Hematopoietic multipotent progenitor cell treated with erythropoietin and hydrocortisone succinate and interleukin-3 and kit ligand, for 4 days (in vitro differentiated cells): ENCODE data around the gene SLC16A8.

Experiments used
- DNase-seq: peaks from one replicate; pipeline ENCODE4 v3.0.0-alpha.2; 2015

Gene SLC16A8

GRCh38 chr22:38111925-38112355 lies 28.0 kb upstream of the SLC16A8 start:
- no peak for DNase-seq

- peak; percentile 27 for DNase-seq
These were observed 27.2 kb upstream of the SLC16A8 start for GRCh38 chr22:38110863-38111852.

- no peak for DNase-seq
These were observed 26.3 kb upstream of the SLC16A8 start, which contains the start of gene BAIAP2L2 for GRCh38 chr22:38110008-38110862. Gene BAIAP2L2 (minus strand): TSS chr22:38110684. CDS start chr22:38110525, 159 bp downstream.

GRCh38 chr22:38109371-38110001 lies 25.5 kb upstream of the SLC16A8 start:
- DNase-seq, result peak; percentile 41

GRCh38 chr22:38108561-38109319 lies 24.8 kb upstream of the SLC16A8 start:
- no peak for DNase-seq

- DNase-seq, result no peak
These were observed 23.9 kb upstream of the SLC16A8 start for GRCh38 chr22:38107692-38108515.

- no peak for DNase-seq
These were observed 23.0 kb upstream of the SLC16A8 start for GRCh38 chr22:38106814-38107578.

GRCh38 chr22:38104084-38104483 lies 20.1 kb upstream of the SLC16A8 start:
- peak; percentile 49 for DNase-seq

GRCh38 chr22:38103641-38104040 lies 19.7 kb upstream of the SLC16A8 start:
- no peak for DNase-seq

GRCh38 chr22:38098410-38099249 lies 14.6 kb upstream of the SLC16A8 start:
- no peak for DNase-seq

GRCh38 chr22:38097557-38098409 lies 13.8 kb upstream of the SLC16A8 start:
- DNase-seq, result peak; percentile 61

- no peak for DNase-seq
These were observed 13.1 kb upstream of the SLC16A8 start for GRCh38 chr22:38097058-38097457.

GRCh38 chr22:38089474-38089851 lies 5.5 kb upstream of the SLC16A8 start:
- DNase-seq, result no peak

- no peak for DNase-seq
These were observed 4.9 kb upstream of the SLC16A8 start for GRCh38 chr22:38088629-38089473.

GRCh38 chr22:38087855-38088254 lies 3.9 kb upstream of the SLC16A8 start:
- no peak for DNase-seq

- DNase-seq, result no peak
These were observed 3.0 kb upstream of the SLC16A8 start for GRCh38 chr22:38086942-38087341.
